ENCODE measurements around the gene PLEK2.
"Not testable (repeated sequence)": the region's sequence is repeated elsewhere in the genome, so short reads cannot be mapped to it uniquely, and the experiment has no call there.

The PLEK2 gene

DNA sequence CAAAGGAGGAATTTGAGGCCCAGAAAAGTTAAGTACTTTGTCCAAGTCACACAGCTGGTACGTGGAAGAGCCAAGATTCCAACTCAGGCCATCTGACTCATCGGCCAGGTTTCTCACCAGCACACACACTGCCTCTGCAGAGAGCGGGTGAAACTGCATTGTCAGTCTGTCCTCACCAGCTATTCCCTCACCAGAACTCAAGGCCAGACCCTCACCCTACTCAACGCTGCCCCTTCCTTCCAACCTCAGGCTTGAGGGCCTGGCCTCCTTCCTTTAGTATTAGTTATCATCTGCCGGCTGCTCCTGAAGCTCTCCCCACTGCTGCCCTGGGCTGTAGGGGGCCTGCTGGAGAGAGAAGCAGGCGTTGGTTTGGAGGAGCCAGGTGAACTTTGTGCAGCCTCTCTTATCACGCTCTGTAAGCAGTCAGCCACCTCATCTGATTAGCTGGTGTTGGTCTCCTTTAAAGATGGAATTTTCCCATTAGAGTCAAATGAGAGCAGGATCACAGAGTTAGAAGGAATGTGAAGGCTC, 16.6 kb upstream of the PLEK2 start:
- DNase-seq (ENCODE audit: low spot score) = peak; percentile 41

DNA sequence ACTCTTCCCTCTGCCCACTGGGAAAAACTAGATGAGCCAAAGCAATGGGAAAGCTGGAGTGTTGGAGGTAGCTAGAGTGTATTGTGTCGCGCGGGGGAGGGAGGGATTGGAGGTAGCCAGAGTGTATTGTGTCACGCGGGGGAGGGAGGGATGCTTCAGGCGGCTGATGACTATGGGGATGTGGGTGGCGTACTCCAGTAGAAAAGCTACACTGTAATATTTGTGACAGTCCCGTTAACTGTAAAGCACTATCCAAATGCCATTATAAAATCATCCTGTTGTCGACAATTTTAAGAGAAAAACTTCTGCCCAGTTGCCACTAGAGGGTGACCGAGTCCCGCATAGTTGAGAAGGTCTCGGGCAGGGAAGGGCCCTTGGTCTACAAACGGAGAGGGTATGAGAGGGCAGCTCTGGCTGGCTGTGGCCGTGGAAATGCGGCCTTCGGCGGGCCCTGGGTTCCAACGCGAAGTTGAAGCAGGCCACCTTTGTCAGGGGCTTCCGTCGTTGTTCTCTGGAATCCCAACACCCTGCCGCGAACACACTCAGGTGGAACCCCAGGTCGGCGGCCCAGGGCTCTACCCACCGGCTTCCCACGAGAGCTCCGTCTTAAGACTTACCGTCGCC, 15.1 kb upstream of the PLEK2 start:
- DNase-seq (ENCODE audit: low spot score) = peak; percentile 72

DNA sequence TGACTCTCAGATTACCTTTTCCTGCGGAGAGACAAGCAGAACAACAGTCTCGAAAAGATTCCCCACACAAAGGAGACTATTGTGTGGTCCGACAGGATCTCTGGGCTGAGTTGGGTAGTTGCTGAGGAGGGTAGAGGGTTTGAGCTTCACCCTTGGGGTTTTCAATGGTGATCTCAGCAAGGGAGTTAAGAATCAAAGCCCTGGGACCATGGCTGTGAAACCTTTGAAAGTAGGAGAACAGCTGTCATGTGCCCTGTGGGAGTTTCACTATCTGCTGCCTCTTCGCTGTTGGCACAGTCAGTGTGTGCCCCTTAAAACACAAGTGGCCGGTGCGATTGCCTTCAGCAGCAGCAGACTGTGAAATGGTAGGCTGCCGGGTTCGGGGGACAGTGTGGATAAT, 14.2 kb upstream of the PLEK2 start:
- DNase-seq (ENCODE audit: low spot score) = no peak

DNA sequence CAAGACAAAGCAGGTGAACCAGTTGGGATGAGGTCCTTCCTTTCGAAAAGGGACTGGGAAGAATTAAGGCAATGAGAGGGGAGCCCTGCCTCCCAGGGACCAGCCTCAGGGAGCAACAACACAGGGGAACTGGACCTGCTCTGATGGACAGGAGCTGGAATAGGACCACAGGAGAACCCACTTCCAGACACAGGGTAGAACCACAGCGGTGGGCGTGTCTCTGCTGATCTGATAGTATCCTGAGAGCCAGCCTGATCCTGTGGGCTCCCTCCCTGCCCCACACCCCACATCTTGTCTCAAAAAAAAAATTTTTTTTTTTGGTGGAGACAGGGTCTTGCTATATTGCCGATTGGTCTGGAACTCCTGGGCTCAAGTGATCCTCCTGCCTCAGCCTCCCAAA, 13.6 kb upstream of the PLEK2 start:
- DNase-seq (ENCODE audit: low spot score) = no peak

DNA sequence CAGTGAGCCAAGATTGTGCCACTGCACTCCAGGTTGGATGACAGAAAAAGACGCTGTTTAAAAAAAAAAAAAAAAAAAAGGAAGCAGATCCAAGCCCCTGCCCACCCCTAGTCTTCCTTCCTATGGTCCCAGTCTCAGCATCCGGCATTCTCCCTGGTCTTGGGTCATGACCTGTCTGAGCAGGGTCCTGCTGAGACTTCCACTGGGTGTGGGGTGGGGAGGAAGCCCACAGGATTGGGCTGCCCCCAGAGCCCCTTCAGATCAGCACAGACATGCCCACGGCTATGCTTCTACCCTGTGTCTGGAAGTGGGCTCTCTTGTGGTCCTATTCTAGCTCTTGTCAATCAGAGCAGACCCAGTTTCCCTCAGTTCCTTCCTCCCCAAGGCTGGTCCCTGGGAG, 12.6 kb upstream of the PLEK2 start:
- no peak for DNase-seq (ENCODE audit: low spot score)

DNA sequence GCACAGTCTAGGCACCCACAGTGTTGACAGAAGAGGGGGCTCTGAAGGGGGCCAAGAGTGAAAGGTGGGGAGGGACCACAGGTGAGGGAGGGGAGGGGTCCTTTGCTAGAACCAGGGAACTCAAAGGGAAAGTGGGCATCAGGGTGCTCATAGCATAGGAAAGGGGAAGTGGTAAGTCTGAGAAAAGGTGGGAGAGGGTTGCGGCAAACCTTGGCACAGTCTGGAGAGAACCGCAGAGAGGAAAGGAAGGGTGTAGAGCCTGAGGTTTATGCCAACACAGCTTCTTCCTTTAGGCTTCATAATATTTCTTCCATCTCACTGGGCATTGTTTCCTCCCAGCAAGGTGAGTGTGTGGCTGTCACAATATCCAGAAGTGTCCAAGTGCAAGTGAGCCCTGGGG, 11.5 kb upstream of the PLEK2 start:
- no peak for DNase-seq (ENCODE audit: low spot score)

DNA sequence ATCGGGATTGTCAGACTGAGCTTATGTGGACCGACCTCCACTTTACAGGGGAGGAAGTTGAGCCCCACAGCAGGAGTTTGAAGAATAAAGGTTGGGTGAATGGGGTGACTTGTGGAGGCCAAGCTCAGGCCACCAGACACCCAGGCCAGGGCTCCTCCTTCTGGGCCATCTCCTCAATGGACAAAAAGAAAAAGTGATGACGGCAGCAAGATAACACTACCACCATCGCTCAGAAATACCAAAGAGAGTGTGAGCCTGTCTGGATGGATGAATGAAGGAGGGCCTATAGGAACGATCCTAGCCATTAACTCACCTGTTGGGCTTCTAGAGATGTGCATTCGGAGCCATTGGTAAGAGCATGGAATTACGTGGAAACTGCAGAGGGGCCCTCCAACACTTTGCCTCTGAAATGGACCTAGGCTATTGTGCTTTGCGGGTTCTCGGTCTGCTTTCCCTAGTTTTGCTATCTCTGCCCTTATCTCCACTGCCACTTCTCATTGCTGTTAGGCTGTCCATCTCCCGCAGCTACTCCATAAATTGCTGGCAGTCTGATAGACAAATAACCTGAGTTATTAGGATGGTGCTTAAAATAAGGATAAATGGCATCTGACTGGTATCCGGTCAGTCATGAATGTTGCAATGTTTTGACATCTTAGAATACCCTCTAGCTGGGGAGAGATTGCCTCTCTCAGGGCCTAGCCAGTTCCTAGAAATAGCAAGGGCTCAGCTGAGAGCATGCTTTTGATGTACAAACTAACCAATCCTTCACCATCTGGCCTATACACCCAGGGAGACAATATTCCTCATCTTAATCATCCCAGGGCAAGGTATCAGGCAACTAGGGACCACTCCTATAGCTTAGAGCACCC, 9.6 kb upstream of the PLEK2 start:
- DNase-seq (ENCODE audit: low spot score) = no peak

DNA sequence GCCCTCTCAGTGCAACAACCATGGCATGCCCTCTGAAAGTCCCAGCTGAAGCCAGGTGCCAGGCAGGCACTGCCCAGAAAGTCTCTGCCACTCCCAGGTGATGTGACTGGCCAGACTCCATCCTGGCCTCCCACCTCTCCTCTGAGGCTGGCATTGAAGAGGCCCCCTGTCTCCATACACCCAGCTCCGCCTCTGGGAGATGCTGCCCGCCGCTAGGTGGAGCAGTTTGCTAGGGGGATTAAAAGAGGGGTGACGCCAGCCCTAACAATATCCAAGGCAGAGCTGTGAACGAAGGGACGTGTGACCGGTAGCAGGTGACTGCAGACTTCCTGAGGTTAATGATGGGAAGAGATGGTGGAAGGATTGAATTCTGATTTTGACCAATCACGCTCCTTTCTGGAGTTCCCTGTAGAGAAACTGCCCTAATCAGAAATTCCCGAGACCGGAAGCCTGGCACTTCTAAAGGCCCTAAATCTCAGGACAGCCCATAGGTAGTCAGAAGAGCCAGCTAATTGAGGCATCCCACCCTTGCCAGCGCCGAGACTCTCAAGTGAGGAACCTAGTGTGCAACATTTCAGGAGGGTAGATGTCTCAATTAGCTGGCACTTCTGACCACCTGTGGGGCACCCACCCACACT, 8.3 kb upstream of the PLEK2 start:
- DNase-seq (ENCODE audit: low spot score) = peak; percentile 37

DNA sequence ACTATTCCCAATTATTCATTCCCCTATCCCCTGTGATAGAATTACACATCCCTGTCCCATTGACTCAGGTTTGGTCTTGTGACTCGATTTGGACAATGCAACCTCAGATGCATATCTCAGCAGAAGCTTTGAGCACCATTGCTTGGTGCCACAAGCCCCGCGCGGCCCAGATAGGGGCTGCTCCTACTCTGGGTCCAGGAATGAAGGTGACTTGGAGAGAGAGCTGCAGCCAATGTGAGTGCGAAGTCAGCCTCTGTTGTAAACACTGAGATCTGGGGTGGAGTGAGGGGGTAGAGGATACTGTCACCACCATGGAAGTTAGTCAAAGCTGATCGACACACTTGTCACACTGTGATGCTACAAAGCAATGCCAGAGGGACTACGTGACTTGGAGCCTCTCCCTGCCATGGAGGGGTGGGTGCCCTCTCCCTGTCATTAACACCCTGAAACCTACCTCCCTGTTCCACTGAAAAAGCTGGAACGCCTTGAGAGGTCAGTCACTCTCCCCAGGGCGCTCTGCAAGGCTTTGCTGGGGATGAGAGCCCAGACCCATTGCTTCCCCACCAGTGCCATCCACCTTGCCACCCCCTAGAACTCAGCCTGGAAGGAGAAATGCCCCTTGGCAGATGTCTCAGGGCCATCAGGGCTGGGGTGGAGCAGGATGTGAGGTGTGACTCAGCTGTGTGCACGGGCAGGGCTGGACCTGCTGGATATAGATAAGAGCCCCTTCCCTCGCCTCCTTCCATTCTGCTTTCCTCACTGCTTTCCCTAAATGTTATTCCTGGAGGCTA, 6.6 kb upstream of the PLEK2 start:
- no peak for DNase-seq (ENCODE audit: low spot score)

DNA sequence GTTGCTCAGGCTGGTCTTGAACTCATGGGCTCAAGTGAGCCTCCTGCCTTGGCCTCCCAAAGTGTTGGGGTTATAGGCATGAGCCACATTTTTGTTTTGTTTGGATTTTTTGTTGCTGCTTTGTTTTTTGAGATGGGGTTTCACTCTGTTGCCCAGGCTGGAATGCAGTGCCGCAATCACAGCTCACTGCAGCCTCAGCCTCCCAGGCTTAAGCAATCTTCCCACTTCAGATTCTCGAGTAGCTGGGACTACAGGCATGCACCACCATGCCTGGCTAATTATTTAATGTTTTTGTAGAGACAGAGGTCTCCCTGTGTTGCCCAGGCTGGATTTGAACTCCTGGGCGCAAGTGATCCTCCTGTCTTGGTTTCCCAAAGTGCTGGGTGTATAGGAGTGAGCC, 5.7 kb upstream of the PLEK2 start:
- DNase-seq (ENCODE audit: low spot score) = no peak

DNA sequence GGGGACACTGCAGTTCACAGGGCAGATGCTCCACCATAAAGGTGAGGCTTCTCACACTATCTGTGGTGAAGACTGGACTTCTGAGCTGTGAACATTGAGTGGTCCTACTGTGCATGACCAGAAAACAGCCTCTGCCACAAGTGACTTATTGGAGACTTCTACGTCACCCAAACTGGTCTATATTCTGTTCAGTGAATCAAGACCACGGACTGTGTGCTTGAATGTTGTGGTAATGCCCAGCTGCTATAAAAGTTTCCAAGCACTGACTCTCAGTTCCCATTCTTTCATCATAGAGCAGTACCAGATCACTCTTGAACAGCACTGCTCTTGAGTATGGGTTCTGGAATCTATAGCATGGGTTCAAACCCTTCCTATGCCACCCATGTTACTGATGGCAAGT, 4.8 kb upstream of the PLEK2 start:
- no peak for DNase-seq (ENCODE audit: low spot score)

DNA sequence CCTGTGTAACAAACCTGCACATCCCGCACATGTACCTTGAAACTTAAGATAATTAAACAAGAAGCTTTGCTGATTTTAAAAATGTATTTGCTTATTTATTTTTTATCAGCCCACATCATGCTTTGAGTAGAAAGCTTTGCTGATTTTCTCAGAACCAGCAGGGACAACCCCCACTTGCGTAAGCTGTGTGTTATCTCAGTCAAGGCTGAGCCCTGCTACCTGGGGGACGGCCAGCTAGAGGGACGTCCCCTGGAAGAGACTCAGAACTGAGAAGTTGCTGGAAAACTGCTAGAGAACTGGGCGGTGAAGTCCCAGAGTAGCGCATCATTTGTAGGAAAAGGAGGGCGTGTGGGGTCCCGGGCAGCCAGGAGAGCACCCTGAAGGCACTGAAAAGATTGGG, 4.1 kb upstream of the PLEK2 start:
- no peak for DNase-seq (ENCODE audit: low spot score)

DNA sequence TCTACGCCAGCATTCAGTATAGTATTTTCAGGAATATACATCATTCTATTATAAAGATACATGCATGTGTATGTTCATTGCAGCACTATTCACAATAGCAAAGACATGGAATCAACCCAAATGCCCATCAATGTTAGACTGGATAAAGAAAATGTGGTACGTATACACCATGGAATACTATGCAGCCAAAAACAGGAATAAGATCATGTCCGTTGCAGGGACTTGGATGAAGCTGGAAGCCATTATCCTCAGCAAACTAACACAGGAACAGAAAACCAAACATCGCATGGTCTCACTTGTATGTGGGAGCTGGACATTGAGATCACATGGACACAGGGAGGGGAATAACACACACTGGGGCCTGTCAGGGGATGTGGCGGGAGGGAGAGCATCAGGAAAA, 3.6 kb upstream of the PLEK2 start:
- not testable (repeated sequence) for DNase-seq (ENCODE audit: low spot score)

DNA sequence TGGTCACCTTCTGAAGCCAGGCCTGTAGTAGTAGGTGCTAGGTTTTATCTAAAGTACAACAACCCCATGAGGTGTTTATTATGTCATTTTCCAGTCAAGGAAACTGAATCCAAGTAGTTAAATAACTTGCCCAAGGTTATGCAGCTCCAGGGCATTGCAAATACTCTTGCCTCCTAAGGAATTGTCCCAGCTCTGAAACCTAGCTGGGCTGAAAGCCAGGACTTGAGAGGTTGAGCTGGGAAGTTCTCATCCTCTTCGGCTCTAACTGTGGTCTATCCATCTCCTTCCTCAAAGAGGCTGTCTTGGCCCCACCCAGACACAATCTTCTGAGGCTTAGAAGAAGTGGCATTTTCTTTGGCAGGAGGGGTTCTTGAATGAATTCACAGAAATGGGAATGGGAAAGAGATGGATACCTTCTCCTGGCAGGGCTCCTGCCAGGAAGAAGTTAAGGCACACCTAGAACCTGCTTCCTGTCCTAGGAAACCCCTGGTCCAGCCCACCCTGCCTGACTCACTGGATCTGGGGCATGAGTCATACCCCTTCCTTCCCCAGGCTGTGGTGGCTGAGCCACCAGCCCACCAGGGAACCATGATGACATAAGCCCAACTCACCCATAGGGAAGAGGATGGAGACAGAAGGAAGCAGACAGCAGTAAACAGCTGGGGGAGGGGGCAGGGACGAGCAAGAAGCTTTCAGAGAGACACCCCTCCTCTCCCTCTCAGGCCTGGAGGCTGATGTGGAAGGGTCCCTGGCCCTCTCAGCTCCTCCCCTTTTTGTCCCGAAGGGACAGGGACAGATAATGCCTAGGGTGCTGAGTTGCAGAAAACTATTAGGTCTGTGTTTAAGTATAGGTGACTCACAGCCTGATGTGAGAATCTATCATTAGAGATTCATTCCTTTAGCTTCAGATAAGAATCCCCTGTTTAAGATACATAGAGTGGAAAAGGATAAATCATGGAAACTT, 2.1 kb upstream of the PLEK2 start:
- DNase-seq (ENCODE audit: low spot score) = no peak

DNA sequence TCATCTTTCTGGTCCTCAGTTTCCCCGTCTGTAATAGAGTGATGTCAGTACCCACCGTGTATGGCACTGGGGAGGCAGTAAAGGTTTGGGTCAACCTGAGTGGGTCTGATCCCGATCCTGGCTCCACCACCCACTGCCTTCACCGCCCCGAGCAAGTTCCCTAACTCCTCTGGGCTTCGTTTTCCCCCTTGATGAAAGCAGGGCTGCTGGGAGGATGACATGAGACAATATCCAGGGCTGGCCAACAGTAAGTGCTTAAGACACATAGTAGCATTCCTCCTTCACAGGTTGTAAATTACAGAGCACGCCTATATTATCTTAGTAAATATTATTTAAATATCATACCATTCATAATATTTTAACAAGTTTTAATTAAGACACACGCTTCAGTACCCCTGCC, 595 bp downstream of the PLEK2 start:
- DNase-seq (ENCODE audit: low spot score) = no peak

DNA sequence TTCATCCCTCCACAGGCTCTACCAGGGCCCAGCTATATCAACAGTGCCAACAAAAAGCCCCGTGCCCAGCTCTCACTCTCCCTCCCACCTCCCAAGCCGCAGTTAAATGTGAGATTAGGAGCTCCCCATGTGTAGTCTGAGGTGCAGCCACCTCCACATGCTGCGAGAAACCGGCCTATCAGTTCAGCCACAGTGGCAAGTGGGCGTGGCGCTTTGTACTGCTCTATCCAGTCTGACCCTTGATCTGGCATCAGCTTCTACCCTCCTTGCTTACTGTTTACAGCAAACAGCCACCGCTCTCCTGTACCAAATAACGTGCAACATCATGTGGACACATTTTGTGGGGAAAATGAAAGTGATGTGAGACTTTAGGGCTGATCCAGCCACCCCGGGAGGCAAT, 1.7 kb downstream of the PLEK2 start:
- no peak for DNase-seq (ENCODE audit: low spot score)

DNA sequence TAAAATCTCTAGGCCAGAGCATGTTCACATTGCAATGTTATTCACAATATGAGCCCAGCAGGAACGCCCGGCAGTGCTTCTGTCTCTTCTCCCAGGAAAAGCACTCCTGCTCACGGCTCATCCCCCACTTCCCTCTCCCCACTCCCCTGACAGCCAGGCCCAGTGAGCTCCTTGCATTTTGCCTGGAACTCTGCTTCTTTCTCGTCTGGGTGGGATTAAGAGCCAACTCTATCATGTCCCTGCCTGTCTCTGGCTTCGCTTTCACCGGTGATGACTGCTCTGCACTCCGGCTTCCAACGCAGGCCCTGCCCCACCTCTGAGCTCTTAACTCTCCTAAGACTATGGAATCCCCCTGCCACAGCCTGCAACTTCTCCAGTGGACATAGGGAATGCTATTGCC, 2.5 kb downstream of the PLEK2 start:
- DNase-seq (ENCODE audit: low spot score) = no peak

DNA sequence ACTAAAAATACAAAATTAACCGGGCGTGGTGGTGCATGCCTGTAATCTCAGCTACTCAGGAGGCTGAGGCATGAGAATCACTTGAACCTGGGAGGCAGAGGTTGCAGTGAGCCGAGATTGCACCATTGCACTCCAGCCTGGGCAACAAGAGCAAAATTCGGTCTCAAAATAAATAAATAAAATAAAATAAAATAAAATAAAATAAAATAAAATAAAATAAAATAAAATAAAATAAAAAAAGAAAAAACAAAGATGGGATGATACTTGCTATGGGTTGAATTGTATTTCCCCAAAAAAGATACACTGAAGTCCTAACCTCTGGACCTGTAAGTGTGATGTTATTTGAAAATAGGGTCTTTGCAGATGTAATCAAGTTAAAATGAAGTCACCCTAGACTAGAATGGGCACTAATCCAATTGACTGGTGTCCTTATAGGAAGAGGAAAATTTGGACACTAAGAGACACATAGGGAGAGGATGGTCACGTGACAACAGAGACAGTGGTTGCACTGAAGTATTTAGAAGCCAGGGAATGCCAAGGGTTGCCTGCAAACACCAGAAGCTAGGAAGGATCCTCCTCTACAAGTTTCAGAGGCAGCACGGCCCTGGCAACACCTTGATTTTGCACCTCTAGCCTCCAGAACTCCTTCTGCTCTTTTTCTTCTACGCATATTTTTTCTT, 3.7 kb downstream of the PLEK2 start:
- not testable (repeated sequence) for DNase-seq (ENCODE audit: low spot score)

DNA sequence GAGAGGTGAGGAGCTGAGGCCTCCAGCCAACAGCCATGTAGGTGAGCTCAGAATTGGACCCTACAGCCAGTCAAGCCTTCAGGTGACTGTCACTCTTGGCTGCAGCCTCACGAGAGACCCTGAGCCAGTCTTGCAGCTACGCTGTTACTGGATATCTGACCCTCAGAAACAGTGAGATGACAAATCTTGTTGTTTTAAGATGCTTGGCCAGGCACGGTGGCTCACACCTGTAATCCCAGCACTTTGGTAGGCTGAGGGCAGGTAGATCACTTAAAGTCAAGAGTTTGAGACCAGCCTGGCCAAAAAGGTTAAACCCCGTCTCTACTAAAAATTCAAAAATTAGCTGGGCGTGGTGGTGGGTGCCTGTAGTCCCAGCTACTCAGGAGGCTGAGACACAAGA, 6.2 kb downstream of the PLEK2 start:
- no peak for DNase-seq (ENCODE audit: low spot score)

DNA sequence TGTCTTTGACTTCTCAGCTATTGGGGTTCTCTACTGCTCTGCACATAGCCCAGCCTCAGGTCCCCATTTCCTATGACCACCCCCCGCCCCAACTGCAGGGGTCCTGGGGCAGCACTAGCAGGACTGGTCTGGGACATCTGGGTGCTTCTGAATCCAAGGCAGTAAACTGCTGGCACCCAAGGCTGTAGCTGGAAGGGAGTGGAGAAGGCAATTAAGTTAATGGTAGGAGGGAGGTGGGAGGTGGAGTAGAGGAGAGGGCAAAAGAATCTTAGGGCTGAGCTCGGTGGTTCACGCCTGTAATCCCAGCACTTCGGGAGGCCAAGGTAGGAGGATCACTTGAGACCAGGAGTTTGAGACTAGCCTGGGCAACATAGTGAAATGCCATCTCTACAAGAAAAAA, 11.5 kb downstream of the PLEK2 start:
- no peak for DNase-seq (ENCODE audit: low spot score)

DNA sequence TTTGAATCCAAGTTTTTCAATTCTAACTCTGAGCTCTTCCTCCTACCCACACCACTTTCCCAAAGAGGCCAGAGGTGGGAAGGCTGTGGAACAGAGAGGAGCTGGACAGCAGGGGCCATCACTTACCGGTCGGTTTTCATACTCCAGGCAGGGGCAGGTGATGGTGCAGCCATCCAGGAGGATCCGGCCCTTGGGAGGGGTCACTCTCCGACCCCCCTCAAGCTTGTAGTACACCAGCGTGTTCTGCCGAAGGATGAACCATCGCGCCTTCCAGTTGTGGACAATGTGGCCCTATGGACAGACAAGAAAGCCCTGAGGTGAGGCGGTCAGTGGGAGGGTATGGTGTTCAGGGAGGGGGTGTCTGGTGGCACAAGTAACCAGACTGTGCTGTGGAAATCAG, 14.4 kb downstream of the PLEK2 start:
- no peak for DNase-seq (ENCODE audit: low spot score)
